Stomach (tissue), 4 donors: ENCODE measurements around the gene SEMA4G.

Experiments used
- CTCF ChIP-seq, 7 experiments: fragments of 450-650 bp in 4 of 7; fragments of 200-600 bp in 3 of 7; sonication (generic) in 3 of 7; IDR thresholded peaks; one replicate each; pipeline ENCODE4 v1.5.1; 2016 to 2019; ENCODE audit warnings: antibody characterized with exemption in 7 of 7, control low read depth in 2 of 7, mild to moderate bottlenecking in 1 of 7
- POLR2A ChIP-seq, 4 donors: fragments of 450-650 bp; IDR thresholded peaks; one replicate each; pipeline ENCODE4 v1.6.1; 2016; ENCODE audit warnings: antibody characterized with exemption in 4 of 4, control low read depth in 2 of 4, mild to moderate bottlenecking in 1 of 4, moderate library complexity in 1 of 4
- POLR2AphosphoS5 ChIP-seq, 3 donors: sonication (generic); formaldehyde crosslinking; IDR thresholded peaks; one replicate each; pipeline ENCODE4 v1.6.1; 2016; ENCODE audit warnings: antibody characterized with exemption in 3 of 3

GRCh38 chr10:100988166-100988565 is 18.9 kb downstream of the SEMA4G start:
- TF ChIP-seq POLR2AphosphoS5 (IDR thresholded peaks at IDR 0.05) (no peak), POLR2A (IDR thresholded peaks at IDR 0.05) (no peak), CTCF (IDR thresholded peaks at IDR 0.05) (no peak)
